GM12864 (cell line): Measurements from ENCODE around the gene E4F1.
"Not testable (repeated sequence)": the region's sequence is repeated elsewhere in the genome, so short reads cannot be mapped to it uniquely, and the experiment has no call there.

ENCODE experiments used
- DNase-seq: peaks from one replicate; pipeline ENCODE4 v3.0.0-alpha.2; 2011; ENCODE audit warnings: low read depth
- H3K4me3 ChIP-seq: 2 replicates; pipeline ENCODE4 v1.5.1; 2011; ENCODE audit warnings: mild to moderate bottlenecking, low read depth, low read length, control low read depth
- TF ChIP-seq, protein P1 (sequence below): IDR thresholded peaks from 2 replicates; pipeline ENCODE4 v1.5.1; 2011; ENCODE audit warnings: low read depth, mild to moderate bottlenecking, moderate library complexity, low read length, control low read depth, inconsistent platforms; ENCODE audit errors: missing control alignments

Gene E4F1

DNA sequence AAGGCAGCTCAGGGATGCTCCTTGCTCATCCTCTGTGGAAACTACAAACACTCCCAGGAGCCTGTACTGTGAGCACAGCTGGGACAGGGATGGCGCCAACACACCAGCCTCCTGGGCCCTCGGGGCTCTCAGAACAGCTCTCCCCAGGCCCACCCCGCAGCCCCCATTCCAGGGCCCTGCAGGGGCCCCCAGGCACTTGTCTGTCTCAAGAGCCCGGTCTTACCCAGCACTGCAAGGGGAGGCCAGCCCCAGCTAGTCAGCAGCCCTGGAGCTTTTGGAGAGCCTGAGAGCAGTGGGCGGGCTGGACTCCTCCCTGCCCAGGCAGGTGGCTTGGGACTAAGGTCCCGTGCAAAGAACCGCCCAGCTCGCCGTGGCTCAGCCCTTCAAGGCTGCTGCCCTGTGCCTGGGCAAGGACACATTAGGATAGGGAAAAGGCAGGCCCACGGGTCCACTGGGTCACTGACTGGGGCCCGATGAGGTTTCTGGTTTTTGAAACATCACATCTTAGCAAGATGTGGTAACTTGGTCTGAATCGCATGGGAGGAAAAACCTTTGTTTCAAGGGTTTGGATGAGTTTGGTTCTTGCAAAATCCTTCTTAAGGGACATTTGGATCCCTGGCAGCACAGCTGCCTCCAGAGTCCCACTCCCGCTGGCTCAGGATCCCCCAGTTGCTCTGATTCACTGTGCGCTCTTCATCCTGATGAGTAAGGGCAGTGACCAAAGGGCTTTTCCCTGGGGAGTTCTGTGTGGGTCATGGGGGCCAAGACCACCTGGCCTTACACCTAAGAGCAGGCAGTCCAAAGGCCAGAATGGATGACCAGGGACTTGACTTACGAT lies 15.7 kb downstream of the E4F1 start:
- TF ChIP-seq, protein P1, sequence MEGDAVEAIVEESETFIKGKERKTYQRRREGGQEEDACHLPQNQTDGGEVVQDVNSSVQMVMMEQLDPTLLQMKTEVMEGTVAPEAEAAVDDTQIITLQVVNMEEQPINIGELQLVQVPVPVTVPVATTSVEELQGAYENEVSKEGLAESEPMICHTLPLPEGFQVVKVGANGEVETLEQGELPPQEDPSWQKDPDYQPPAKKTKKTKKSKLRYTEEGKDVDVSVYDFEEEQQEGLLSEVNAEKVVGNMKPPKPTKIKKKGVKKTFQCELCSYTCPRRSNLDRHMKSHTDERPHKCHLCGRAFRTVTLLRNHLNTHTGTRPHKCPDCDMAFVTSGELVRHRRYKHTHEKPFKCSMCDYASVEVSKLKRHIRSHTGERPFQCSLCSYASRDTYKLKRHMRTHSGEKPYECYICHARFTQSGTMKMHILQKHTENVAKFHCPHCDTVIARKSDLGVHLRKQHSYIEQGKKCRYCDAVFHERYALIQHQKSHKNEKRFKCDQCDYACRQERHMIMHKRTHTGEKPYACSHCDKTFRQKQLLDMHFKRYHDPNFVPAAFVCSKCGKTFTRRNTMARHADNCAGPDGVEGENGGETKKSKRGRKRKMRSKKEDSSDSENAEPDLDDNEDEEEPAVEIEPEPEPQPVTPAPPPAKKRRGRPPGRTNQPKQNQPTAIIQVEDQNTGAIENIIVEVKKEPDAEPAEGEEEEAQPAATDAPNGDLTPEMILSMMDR: no peak
- no peak for DNase-seq
- no peak overlapping the region for H3K4me3 ChIP-seq

GRCh38 chr16:2240331-2240730 lies 16.9 kb downstream of the E4F1 start:
- DNase-seq, H3K4me3 ChIP-seq: not testable (repeated sequence)

DNA sequence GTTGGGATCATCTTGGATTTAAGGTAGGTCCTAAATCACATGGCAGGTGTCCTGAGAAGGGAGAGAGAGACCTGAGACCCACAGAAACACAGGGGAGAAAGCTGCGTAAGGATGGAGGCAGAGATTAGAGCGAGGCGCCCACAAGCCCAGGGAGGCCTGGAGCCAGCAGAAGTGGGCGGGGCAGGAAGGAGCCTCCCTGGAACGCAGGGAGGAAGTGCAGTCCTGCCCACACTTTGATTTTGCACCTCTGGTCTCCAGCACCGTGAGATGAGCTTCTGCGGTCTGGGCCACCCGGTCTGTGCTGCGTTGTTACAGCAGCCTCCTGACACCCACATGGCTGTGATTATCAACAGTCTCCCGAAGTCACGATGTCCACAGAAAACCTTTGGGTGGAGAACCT lies 19.2 kb downstream of the E4F1 start:
- TF ChIP-seq, protein P1: no peak
- no peak overlapping the region for H3K4me3 ChIP-seq
- DNase-seq: no peak

- TF ChIP-seq, protein P1: no peak
- no peak overlapping the region for H3K4me3 ChIP-seq
- no peak for DNase-seq
Measured at GRCh38 chr16:2243031-2243528, 19.7 kb downstream of the E4F1 start.

DNA sequence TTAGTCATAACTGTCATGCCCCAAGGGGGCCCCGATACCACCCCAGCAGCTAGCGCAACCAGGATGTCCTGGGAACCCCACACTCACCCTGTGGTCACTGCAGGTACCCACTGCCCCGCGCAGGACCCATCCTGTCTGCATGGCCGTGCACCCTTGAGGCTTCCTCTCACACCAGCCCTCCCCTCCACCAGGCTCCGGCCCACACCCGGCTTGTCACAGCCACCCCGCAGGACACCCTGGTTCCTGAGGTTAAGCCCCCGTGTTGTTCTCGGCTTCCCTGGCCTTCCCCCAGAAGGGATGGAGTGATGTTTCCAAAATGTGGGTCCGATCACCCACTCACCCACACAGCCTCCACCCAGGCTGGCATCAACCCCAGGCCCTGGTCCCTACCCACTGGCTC lies 20.4 kb downstream of the E4F1 start:
- TF ChIP-seq, protein P1: no peak
- DNase-seq: no peak

GRCh38 chr16:2244301-2244700 lies 20.9 kb downstream of the E4F1 start:
- TF ChIP-seq, protein P1: no peak
- no peak for DNase-seq
- H3K4me3 ChIP-seq: no peak overlapping the region

More for the DNA sequence above, 20.4 kb downstream of the E4F1 start:
- no peak overlapping the region for H3K4me3 ChIP-seq

DNA sequence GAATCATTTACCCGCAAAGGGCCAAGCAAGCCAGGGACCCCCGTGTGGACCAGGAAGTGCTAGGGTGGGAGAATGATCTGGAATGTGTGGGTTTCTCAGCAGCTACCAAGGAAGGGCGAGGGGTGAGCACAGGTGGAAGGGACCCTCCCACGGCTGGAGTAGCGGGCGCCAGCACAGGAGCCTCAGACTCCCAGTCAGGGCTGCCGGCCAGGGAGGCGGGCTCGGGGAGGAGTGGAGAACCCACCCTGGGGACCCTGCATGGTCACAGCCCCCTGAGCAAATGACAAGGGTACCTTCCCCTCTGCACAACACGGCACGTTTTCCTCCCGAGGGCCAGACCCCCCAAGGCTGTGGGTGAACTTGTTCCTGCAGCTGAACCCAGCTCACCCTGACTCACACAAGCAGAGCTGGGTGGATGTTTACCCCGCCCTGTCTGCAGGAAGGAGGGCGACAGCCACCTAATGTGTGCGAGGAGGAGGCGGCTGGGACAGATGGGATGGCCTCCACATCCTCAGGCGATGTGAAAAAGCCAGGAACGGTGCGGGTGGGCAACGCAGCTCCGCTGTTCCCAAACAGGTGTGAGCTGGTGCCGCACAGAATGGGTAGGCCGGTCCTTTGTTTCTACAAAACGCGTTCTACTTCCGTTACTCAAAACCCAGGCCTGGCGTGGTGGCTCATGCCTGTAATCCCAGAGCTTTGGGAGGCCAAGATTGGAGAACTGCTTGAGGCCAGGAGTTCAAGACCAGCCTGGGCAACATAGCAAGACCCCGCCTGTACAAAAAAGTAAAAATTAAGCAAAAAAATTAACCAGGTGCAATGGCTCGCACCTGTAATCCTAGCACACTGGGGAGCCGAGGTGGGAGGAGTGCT lies 21.8 kb downstream of the E4F1 start:
- H3K4me3 ChIP-seq: no peak overlapping the region
- TF ChIP-seq, protein P1: no peak
- no peak for DNase-seq
